Bone marrow (tissue), 2 donors: ENCODE results near the gene CAPN13.

Experiments
- DNase-seq, 2 donors: peaks; one replicate each; lab custom pipeline; 2025; lab: John Stamatoyannopoulos, UW

The CAPN13 gene

GRCh38 chr2:30786923-30787685 lies 20.1 kb downstream of the CAPN13 start:
- no peak for DNase-seq

- DNase-seq: no peak
Observed at GRCh38 chr2:30784682-30785081, 22.6 kb downstream of the CAPN13 start.

- DNase-seq: no peak
Observed at GRCh38 chr2:30781961-30782533, 25.2 kb downstream of the CAPN13 start.

- no peak for DNase-seq
Observed at GRCh38 chr2:30781451-30781850, 25.8 kb downstream of the CAPN13 start.

- no peak for DNase-seq
Observed at GRCh38 chr2:30780776-30781330, 26.4 kb downstream of the CAPN13 start.

GRCh38 chr2:30778611-30779010 lies 28.6 kb downstream of the CAPN13 start:
- DNase-seq: no peak

GRCh38 chr2:30777661-30778505 lies 29.4 kb downstream of the CAPN13 start:
- no peak for DNase-seq

- no peak for DNase-seq
Observed at GRCh38 chr2:30776831-30777635, 30.2 kb downstream of the CAPN13 start.

GRCh38 chr2:30775833-30776232 lies 31.4 kb downstream of the CAPN13 start:
- DNase-seq: no peak

- no peak for DNase-seq
Observed at GRCh38 chr2:30772021-30772705, 35.1 kb downstream of the CAPN13 start.

- DNase-seq: no peak
Observed at GRCh38 chr2:30770816-30771576, 36.2 kb downstream of the CAPN13 start.

GRCh38 chr2:30769891-30770462 lies 37.3 kb downstream of the CAPN13 start:
- no peak for DNase-seq

GRCh38 chr2:30769481-30769780 lies 37.8 kb downstream of the CAPN13 start:
- DNase-seq: no peak

- DNase-seq: no peak
Observed at GRCh38 chr2:30768708-30769480, 38.4 kb downstream of the CAPN13 start.

- DNase-seq: no peak
Observed at GRCh38 chr2:30768036-30768686, 39.1 kb downstream of the CAPN13 start.

- no peak for DNase-seq
Observed at GRCh38 chr2:30766666-30767065, 40.6 kb downstream of the CAPN13 start.

GRCh38 chr2:30765876-30766470 lies 41.3 kb downstream of the CAPN13 start:
- no peak for DNase-seq

- DNase-seq: no peak
Observed at GRCh38 chr2:30765191-30765590, 42.1 kb downstream of the CAPN13 start.
